Kidney epithelial cell (primary cell): ENCODE measurements around the gene CTBP2. TPM values are rescaled to one million over a fixed set of nuclear protein-coding genes. Genes with fewer than 3 reads are reported as not detected.

Experiments
- DNase-seq: peaks from one replicate; pipeline ENCODE4 v3.0.0-alpha.2; 2010; ENCODE audit warnings: low read depth
- H3K27me3 ChIP-seq: 2 replicates; pipeline ENCODE4 v1.6.0; 2011; ENCODE audit warnings: low read length; ENCODE audit not compliant: control insufficient read depth, insufficient read depth
- H3K36me3 ChIP-seq: 2 replicates; pipeline ENCODE4 v1.5.1; 2011; ENCODE audit warnings: low read length; ENCODE audit not compliant: control insufficient read depth, insufficient read depth
- H3K4me3 ChIP-seq: 2 replicates; pipeline ENCODE4 v1.5.1; 2011; ENCODE audit warnings: low read depth, mild to moderate bottlenecking, control low read depth, low read length
- total RNA-seq: library from RNA; depleted of rRNA; stranded (reverse); fragments of >200 nt; gene quantifications from 2 replicates; pipeline ENCODE4 v1.2.3, GENCODE V29; 2015
- TF ChIP-seq, protein P1 (sequence below): IDR thresholded peaks from 2 replicates; pipeline ENCODE4 v1.5.1; 2011; ENCODE audit warnings: mild to moderate bottlenecking, moderate library complexity, low read length, control low read depth, inconsistent platforms; ENCODE audit not compliant: insufficient read depth, poor library complexity, severe bottlenecking

Gene CTBP2
- total RNA-seq, 1 donor from 2014 or later = 136 TPM

GRCh38 chr10:124984376-124984775 lies 176.0 kb downstream of the CTBP2 start:
- Histone ChIP-seq H3K36me3 (peaks cover 3% of the 10 kb centered on the region), H3K4me3 (no peak overlapping the region), H3K27me3 (no peaks in the 10 kb centered on the region)
- DNase-seq = no peak
- TF ChIP-seq, protein P1, sequence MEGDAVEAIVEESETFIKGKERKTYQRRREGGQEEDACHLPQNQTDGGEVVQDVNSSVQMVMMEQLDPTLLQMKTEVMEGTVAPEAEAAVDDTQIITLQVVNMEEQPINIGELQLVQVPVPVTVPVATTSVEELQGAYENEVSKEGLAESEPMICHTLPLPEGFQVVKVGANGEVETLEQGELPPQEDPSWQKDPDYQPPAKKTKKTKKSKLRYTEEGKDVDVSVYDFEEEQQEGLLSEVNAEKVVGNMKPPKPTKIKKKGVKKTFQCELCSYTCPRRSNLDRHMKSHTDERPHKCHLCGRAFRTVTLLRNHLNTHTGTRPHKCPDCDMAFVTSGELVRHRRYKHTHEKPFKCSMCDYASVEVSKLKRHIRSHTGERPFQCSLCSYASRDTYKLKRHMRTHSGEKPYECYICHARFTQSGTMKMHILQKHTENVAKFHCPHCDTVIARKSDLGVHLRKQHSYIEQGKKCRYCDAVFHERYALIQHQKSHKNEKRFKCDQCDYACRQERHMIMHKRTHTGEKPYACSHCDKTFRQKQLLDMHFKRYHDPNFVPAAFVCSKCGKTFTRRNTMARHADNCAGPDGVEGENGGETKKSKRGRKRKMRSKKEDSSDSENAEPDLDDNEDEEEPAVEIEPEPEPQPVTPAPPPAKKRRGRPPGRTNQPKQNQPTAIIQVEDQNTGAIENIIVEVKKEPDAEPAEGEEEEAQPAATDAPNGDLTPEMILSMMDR = no peak

- H3K27me3 ChIP-seq = no peaks in the 10 kb centered on the region
- no peak overlapping the region for H3K4me3 ChIP-seq
- peaks cover 3% of the 10 kb centered on the region for H3K36me3 ChIP-seq
- no peak for DNase-seq
- TF ChIP-seq, protein P1 = no peak
These were observed 177.0 kb downstream of the CTBP2 start for GRCh38 chr10:124983321-124983720.

- Histone ChIP-seq H3K27me3 (no peaks in the 10 kb centered on the region), H3K4me3 (no peak overlapping the region), H3K36me3 (peaks cover 3% of the 10 kb centered on the region)
- no peak for DNase-seq
- TF ChIP-seq, protein P1 = no peak
These were observed 182.0 kb downstream of the CTBP2 start for GRCh38 chr10:124978376-124978725.

DNA sequence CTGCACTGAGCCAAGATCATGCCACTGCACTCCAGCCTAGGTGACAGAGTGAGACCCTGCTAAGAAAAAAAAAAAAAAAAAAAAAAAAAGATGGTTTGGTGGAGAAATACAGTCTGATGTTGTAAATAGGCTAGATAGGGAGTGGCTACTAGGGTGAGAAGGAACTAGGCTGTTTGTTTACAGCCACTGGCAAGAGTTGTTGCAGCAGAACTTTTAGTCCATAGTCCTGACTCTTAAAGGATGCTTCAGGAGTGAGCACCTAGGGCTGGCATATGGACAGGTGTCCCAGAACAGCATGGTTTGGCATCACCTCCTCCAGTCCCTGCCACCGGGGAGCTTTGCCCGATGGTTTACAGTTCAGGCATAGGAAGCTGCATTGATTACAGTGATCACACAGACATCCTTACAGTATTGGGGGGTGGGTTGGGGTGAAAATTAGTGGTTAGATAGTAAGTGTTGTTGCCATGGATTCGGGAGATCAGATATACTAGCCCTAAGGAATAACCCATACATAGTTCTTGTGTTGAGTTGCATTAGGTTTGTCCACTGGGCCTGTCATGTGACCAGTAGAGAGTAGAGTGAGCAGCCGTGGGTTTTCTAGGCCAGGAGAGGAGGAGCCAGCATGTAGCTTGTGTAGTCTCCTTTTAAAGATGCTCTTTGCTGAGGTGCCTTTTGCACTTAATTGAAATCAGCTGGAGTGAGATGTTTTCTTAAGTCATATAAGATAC lies 182.6 kb downstream of the CTBP2 start:
- DNase-seq = no peak
- Histone ChIP-seq H3K27me3 (no peaks in the 10 kb centered on the region), H3K4me3 (no peak overlapping the region), H3K36me3 (peaks cover 2% of the 10 kb centered on the region)
- TF ChIP-seq, protein P1 = no peak

- no peak for DNase-seq
- H3K27me3 ChIP-seq = no peaks in the 10 kb centered on the region
- no peak overlapping the region for H3K4me3 ChIP-seq
- TF ChIP-seq, protein P1 = no peak
- peaks cover 2% of the 10 kb centered on the region for H3K36me3 ChIP-seq
These were observed 183.2 kb downstream of the CTBP2 start for GRCh38 chr10:124977161-124977560.

DNA sequence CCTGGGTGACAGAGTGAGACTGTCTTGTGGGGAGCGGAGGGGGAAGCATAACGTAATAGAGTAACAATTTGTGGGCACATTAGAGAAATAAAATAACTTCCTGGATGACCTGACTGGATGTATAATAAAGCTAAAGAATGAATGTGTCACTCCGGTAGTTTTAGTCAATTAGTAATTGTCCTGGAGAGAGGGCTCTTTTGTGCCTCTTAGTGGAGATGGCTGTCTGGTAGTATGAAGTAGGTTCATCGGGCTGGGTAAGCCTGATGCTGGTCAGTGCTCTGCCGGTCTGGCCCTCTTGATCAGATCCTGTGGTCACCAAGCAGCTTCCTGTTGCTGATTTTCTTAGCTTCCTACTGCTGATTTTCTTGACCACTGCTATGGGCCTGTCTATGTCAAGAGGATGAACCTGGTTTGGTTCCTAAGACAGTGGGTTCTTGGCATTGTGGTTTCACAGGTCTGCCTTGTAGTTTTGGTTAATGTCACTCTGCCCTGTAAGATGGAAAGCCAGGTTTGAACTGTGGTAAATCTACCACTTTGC lies 184.3 kb downstream of the CTBP2 start:
- DNase-seq = peak; percentile 41
- Histone ChIP-seq H3K36me3 (no peaks in the 10 kb centered on the region), H3K27me3 (no peaks in the 10 kb centered on the region), H3K4me3 (no peak overlapping the region)
- TF ChIP-seq, protein P1 = no peak
